Measurements from ENCODE around the gene EHBP1.

Gene EHBP1

GRCh38 chr2:62884514-62884913 is 179.0 kb downstream of the EHBP1 start:
- DNase-seq (ENCODE audit: low read depth), result no peak

GRCh38 chr2:62894966-62895631 is 189.6 kb downstream of the EHBP1 start:
- no peak for DNase-seq (ENCODE audit: low read depth)

GRCh38 chr2:62895632-62896009 is 190.1 kb downstream of the EHBP1 start:
- no peak for DNase-seq (ENCODE audit: low read depth)

DNA sequence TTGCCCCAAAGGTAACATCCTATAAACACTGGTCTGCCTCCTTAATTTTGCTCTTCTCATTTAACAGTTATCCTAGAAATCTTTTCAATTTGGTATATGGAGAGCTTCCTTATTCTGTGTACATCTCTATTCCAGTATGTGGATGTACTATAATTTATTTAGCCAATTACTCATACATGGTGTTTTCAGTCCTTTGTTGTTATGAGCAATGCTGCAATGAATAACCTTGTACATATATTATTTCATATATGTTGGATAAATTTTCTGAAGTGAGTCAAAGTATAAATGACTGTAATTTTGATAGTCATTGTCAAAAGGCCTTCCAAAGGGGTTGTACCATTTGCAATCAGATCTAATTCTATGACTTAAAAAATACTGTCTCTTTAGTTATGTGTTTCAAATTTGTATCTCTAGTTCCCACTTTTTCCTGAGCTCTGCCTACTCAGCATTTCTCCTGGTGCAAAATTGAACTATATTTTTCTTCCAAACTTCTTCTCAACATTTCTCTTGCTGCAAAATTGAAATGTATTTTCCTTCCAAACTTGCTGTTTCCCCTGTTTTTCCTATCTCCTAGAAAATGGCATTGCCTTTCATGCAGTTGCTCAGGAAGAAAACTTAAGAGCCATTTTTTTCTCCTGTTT is 191.8 kb downstream of the EHBP1 start:
- no peak for DNase-seq (ENCODE audit: low read depth)

- DNase-seq (ENCODE audit: low read depth), result no peak
Observed at GRCh38 chr2:62904344-62904743, 198.8 kb downstream of the EHBP1 start.

- no peak for DNase-seq (ENCODE audit: low read depth)
Observed at GRCh38 chr2:62908145-62908544, 202.6 kb downstream of the EHBP1 start.

DNA sequence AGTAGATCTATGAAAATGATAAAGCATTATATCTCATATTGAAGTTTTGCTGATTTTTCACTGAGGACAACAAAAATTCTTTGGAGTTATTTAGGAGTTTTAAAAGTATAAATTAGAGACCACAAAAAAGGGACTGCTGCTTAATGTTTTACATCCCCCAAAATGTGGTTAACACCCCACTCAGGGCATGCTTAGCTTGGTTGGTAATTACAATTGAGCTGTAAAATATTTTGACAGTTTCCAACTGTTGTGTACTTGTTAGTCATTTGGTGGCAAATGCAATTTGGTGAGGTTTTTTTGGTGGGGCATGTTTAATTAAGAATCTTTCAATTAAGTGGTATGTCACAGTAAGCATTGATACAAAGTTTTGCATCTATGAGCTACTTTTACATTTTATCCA is 207.8 kb downstream of the EHBP1 start:
- no peak for DNase-seq (ENCODE audit: low read depth)

DNA sequence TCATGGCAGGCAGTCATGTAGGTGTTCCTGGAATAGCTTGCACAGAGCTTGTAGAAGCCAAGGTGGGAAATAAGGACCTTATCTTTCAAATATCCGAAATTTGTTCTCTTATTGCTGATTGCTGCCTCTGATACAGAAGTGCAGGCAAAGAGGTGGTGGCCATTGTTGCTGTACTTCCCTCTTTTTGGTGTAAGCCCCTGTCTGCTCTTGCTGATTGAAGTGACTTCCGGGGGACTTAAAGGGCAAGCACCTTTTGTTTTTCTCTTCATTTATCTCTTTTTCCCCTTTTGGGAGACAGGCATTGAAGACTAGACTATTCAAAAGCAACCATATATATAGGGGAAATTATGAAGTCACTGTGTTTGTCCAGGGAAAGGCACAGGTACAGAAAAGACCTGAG is 213.5 kb downstream of the EHBP1 start:
- no peak for DNase-seq (ENCODE audit: low read depth)

DNA sequence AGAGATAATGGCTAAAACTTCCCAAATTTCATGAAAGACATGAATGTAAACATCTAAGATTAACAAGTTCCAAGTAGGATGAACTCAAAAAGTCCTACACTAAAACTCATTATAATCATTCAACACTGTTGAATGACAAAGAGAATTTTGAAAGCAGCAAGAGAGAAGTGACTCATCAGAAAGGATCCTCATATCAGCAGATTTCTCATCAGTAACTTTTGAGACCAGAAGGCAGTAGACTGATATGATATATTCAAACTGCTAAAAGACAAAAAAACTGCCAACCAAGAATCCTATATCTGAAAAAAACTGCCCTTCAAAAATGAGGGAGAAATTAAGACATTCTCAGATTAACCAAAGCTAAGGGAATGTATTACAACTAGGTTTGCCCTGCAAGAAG is 214.6 kb downstream of the EHBP1 start:
- DNase-seq (ENCODE audit: low read depth), result no peak

DNA sequence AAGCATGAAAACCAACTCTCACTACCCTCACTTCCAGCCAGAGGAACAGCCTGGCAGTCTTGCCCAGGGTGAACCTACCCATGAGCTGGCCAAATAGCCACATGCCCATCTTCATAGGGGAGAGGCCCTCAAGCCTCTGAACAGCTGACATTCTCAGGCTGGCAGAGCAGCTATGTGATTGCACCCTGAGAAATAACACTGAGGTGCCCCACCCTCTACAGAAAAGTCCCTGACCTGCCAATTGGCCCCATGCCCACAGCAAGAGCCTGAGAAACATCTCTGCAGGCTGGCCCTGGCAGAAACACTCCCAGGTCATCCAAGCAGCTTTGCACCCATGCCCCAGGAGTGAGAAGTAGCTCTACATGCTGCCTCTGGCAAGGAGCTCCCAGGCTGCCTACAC is 217.7 kb downstream of the EHBP1 start:
- no peak for DNase-seq (ENCODE audit: low read depth)

DNA sequence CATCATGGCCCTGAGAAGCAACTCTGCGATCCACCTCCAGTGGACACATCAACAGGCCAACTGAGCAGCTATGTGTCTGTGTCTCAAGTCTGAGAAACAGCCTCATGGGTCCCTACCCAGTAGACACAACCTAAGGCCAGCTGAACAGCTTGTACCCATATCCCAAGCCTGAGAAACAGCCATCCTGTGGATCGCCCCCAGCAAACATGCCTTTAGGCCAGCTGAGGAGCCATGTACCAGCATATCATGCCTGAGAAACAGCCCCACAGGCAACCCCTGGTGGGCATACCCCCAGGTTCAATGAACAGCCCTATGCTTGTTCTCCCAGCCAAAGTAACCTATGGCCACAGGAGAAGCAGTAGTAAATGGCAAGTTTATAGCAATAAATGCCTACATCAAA is 218.4 kb downstream of the EHBP1 start:
- no peak for DNase-seq (ENCODE audit: low read depth)

DNA sequence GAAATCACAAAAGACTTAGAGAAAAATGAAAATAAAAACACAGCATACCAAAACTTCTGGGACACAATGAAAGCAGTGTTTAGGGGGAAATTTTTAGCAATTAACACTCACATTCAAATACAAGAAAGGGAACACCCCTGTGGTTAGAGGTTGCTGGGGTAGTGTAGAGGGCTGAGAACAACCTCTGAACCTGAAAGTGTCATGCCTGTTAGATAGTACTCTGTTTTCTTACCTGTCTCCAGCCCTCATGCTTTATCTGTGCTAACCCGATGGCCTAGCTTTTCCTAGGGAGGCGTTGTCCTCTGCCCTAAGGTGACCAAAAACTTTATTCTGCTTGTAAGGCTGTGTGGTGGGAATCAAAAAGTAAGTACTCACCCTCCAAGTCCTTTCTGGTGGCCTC is 222.5 kb downstream of the EHBP1 start:
- no peak for DNase-seq (ENCODE audit: low read depth)

DNA sequence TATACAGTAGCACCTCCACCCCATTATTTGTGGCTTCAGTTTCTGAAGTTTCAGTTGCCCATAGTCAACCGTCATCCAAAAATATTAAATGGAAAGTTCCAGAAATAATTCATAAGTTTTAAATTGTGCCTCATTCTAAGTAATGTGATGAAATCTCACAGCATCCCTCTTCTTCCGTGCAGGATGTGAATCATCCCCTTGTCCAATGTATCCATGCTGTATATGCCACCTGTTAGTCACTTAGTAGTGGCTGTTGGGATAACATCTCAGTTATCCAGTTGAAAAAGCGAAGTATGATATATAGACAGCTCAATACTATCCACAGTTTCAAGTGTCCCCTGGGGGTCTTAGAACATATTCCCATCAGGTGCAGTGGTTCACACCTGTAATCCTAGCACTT is 226.0 kb downstream of the EHBP1 start:
- DNase-seq (ENCODE audit: low read depth), result no peak

DNA sequence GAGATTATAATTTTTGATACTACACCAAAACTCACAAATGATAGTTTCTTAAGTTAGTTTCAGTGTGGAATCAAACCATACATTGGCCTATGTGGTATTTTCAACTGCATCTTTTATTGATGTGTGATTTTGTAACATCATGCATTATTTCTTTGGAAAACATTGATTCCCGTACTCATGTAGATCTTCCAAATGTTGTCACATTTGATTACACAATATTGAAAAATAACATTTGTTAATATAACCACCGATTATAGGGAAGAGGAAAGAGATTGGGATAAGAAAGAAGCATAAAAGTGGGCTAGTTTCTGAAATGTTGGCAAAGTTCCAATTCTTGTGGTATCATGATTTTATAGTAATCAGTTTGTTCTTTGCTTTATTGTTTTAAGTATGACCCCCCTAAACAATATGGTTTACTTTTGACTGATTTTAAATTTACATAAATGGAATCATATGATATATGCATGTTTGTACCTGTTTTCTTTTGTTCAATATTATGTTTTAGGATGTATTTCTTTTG is 227.9 kb downstream of the EHBP1 start:
- DNase-seq (ENCODE audit: low read depth), result no peak

DNA sequence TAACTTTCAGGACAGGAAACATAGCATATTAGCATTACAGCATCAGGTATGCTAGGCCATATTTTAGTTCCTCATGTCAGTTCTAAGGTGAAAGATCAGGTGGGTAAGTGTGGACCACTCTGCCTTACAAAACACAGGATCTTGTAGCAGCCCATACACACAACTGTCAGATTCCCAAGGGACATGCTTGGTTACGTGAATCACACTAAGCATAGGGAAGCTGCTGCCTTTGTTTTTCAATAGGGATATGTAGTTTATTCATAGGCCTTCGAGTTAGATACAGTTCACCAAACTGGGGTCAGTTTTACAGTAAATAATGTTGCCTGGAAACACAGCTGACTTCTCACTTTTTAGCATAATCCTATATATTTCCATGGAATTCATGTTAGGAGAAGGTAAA is 229.0 kb downstream of the EHBP1 start:
- DNase-seq (ENCODE audit: low read depth), result no peak

DNA sequence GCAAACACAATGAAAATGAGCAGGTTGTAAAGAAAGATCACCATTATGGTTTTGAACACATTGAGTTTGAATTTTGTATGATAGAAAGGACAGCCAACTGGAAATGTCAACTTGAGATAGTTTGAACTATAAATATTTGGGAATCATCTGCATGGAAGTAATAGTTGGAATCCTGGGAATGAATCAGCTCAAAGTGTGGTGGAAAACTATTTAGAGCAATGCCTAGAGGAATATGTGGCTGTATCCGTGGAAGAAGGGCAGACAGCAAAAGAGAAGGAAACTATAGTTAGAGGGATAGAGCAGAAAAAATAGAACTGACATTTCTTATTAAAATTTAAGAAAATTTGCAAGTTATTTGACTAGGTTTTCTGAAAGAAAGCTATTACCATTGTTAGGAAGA is 232.6 kb downstream of the EHBP1 start:
- DNase-seq (ENCODE audit: low read depth), result no peak

GRCh38 chr2:62939735-62940491 is 234.4 kb downstream of the EHBP1 start:
- DNase-seq (ENCODE audit: low read depth), result no peak

DNA sequence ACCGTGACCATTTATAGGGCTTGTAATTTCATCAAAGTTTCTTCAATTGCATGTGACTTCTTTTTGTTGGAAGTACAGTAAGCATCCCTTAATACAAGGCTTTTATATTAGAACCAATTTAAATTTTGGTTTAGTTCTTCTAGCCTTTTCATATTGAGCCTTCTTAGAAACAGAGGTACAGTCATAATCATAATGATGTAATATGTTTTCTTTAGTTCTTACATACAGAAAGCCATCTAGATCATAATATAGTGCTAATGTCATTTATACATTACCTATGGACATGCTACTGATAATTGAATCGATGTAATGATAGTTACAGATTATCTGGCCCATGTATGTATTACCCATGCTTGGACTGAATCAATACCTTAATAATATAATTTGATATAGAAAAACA is 235.2 kb downstream of the EHBP1 start:
- no peak for DNase-seq (ENCODE audit: low read depth)

- no peak for DNase-seq (ENCODE audit: low read depth)
Observed at GRCh38 chr2:62941413-62941812, 235.9 kb downstream of the EHBP1 start.

DNA sequence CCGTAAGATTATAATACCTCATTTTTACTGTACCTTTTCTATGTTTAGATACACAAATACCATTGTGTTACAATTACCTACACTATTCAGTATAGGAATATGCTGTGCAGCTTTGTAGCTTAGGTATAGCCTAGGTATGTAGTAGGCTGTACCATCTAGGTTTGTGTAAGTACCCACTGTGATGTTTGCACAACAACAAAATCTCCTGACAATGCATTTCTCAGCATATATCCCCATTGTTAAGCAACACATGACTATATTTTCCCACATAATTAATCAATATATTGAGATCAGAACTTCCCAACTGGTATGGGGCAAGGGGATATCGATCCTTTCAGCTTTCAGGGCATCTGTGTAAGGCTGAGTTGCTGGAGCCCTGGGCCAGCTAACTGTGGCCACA is 238.8 kb downstream of the EHBP1 start:
- no peak for DNase-seq (ENCODE audit: low read depth)

- no peak for DNase-seq (ENCODE audit: low read depth)
Observed at GRCh38 chr2:62947403-62947802, 241.9 kb downstream of the EHBP1 start.

DNA sequence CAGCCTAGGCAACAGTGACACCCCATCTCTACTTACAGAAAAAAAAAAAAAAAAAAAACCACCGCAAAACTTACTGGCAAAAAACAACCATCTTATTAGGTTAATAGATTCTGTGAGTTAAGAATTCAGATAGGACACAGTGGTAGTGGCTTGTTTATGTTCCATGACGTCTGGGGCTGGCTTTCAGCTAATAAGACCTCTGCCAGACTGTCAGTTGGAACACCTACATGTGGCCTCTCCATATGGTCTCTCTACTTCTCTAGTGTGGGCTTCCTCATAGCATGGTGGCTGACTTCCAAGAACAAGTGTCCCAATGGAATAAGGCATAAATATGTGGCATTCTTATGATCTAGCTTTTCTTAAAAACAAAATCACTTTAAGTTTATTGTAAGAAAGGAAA is 251.1 kb downstream of the EHBP1 start:
- no peak for DNase-seq (ENCODE audit: low read depth)

DNA sequence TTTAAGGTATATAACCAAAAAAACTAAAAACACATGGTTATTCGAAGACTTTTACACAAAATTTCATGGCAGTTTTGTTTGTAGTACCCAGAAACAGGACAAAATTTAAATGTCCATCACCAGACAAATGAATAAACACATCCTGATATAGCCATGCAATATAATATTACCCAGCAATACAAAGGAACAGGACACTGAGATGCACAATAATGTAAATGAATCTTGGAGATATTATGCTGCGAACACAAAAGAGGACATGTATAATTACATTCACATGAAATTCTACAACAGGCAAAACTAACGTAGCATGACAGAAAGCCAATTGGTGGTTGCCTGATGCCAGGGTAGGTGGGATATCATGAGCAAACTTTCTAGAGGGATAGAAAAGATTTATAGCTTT is 252.7 kb downstream of the EHBP1 start:
- no peak for DNase-seq (ENCODE audit: low read depth)

Data from stimulated activated CD8-positive, alpha-beta memory T cell treated with anti-CD3 and anti-CD28 coated beads, Interleukin-15, amount 100 ng/mL, for 1 hour (primary cell).